ENCODE data around the gene BEST3. TPM values are rescaled to one million over a fixed set of nuclear protein-coding genes. Genes with fewer than 3 reads are reported as not detected.
A peak's percentile ranks its signal among the peaks of the same experiment; 100 is the strongest.

The BEST3 gene
- total and polyA plus RNA-seq, 2 donors (not counting 1 experiment from before 2014, with no cell fraction given), result not detected

- H3K27me3 ChIP-seq (replicated peaks in 1 of 4; ENCODE audit: control extremely low read depth in 1 of 4, control insufficient read depth in 3 of 4, insufficient read depth in 4 of 4, low read length in 3 of 4), result no peaks in the 10 kb centered on the region
- ChIA-PET CTCF (interaction anchor here (0.7 to 4.5 kb wide), 17 partner anchors 8 to 484 kb away, joined by 3 to 56 read pairs (median 5); no protein-coding TSS in a partner anchor), POLR2A (interaction anchor here (0.7 kb wide), 1 partner anchor 16 kb away, joined by 3 read pairs; no protein-coding TSS in a partner anchor)
- 38% methylated on average over 7 of the region's 12 CpGs for WGBS (ENCODE audit: insufficient coverage)
- TF ChIP-seq EZH2 (IDR thresholded peaks at IDR 0.05; ENCODE audit: borderline replicate concordance, insufficient read depth, low read depth, low read length, poor library complexity, severe bottlenecking) (no peak), CTCF (IDR thresholded peaks at IDR 0.05) (peak; percentile 91)
- intact Hi-C loops (cut with micrococcal nuclease), result loop anchor here (1.0 kb wide), 2 partner anchors 282 to 348 kb away; no protein-coding TSS in a partner anchor
- ATAC-seq (ENCODE audit: low read depth) (peak; percentile 67), DNase-seq (peak; percentile 69)
- H2AFZ ChIP-seq (ENCODE audit: insufficient read depth, low read depth, low read length, poor library complexity, severe bottlenecking), result no peak overlapping the region
- no peak overlapping the region for H3K4me3 Mint-ChIP-seq
- no peaks in the 10 kb centered on the region for H3K36me3 ChIP-seq (replicated peaks in 1 of 2; ENCODE audit: control extremely low read depth in 1 of 2, control insufficient read depth in 1 of 2, extremely low read depth in 1 of 2, insufficient read depth in 2 of 2, low read length in 1 of 2)
- H3K79me2 ChIP-seq (ENCODE audit: control insufficient read depth, insufficient read depth, low read length), result no peaks in the 10 kb centered on the region
- no peak overlapping the region for H3K27ac ChIP-seq (ENCODE audit: low read length in 2 of 2)
- H3K4me1 Mint-ChIP-seq, result no peaks in the 10 kb centered on the region
- no peaks in the 10 kb centered on the region for H3K9me3 Mint-ChIP-seq (ENCODE audit: insufficient read depth)
- no peak overlapping the region for H3K9ac ChIP-seq (ENCODE audit: low read length)
- no peaks in the 10 kb centered on the region for H3K9me3 ChIP-seq (ENCODE audit: control extremely low read depth in 1 of 3, control insufficient read depth in 2 of 3, insufficient read depth in 1 of 3, low read length in 2 of 3)
- H3K27me3 Mint-ChIP-seq, result no peaks in the 10 kb centered on the region
- H3K4me2 ChIP-seq (replicated peaks; ENCODE audit: low read depth, low read length, poor library complexity, severe bottlenecking), result no peak overlapping the region
- no peak overlapping the region for H3K27ac Mint-ChIP-seq
- no peaks in the 10 kb centered on the region for H3K4me1 ChIP-seq (ENCODE audit: control insufficient read depth in 2 of 2, insufficient read depth in 2 of 2, low read length in 2 of 2)
- H4K20me1 ChIP-seq (ENCODE audit: control insufficient read depth, insufficient read depth, low read length, poor library complexity, severe bottlenecking), result no peaks in the 10 kb centered on the region
- no peak overlapping the region for H3K4me3 ChIP-seq (ENCODE audit: control extremely low read depth in 1 of 5, extremely low read depth in 1 of 5, insufficient read depth in 1 of 5, low read depth in 2 of 5, low read length in 4 of 5)
These were observed 59.6 kb downstream of the BEST3 start for GRCh38 chr12:69639400-69640016.

GRCh38 chr12:69633061-69633460, 66.0 kb downstream of the BEST3 start:
- DNase-seq, result no peak
- H3K27ac ChIP-seq (ENCODE audit: low read length in 2 of 2), result no peak overlapping the region
- no peak overlapping the region for H3K9ac ChIP-seq (ENCODE audit: low read length)
- no peak overlapping the region for H2AFZ ChIP-seq (ENCODE audit: insufficient read depth, low read depth, low read length, poor library complexity, severe bottlenecking)
- H3K4me2 ChIP-seq (replicated peaks; ENCODE audit: low read depth, low read length, poor library complexity, severe bottlenecking), result no peak overlapping the region
- POLR2A ChIA-PET, result no interaction called here
- Mint-ChIP-seq H3K27ac (no peak overlapping the region), H3K9me3 (ENCODE audit: insufficient read depth) (no peaks in the 10 kb centered on the region), H3K4me1 (no peaks in the 10 kb centered on the region), H3K27me3 (no peaks in the 10 kb centered on the region), H3K4me3 (no peak overlapping the region)
- CTCF ChIA-PET, result no interaction called here
- H4K20me1 ChIP-seq (ENCODE audit: control insufficient read depth, insufficient read depth, low read length, poor library complexity, severe bottlenecking), result no peaks in the 10 kb centered on the region
- H3K36me3 ChIP-seq (replicated peaks in 1 of 2; ENCODE audit: control extremely low read depth in 1 of 2, control insufficient read depth in 1 of 2, extremely low read depth in 1 of 2, insufficient read depth in 2 of 2, low read length in 1 of 2), result no peaks in the 10 kb centered on the region
- no peak for TF ChIP-seq CTCF (IDR thresholded peaks at IDR 0.05)
- no peak for TF ChIP-seq EZH2 (IDR thresholded peaks at IDR 0.05; ENCODE audit: borderline replicate concordance, insufficient read depth, low read depth, low read length, poor library complexity, severe bottlenecking)
- WGBS (ENCODE audit: insufficient coverage), result no CpG with 5 or more reads among the region's 2 CpGs
- intact Hi-C loops (cut with micrococcal nuclease), result no loop called here
- no peak overlapping the region for H3K4me3 ChIP-seq (ENCODE audit: control extremely low read depth in 1 of 5, extremely low read depth in 1 of 5, insufficient read depth in 1 of 5, low read depth in 2 of 5, low read length in 4 of 5)
- no peaks in the 10 kb centered on the region for H3K27me3 ChIP-seq (replicated peaks in 1 of 4; ENCODE audit: control extremely low read depth in 1 of 4, control insufficient read depth in 3 of 4, insufficient read depth in 4 of 4, low read length in 3 of 4)
- no peak for ATAC-seq (ENCODE audit: low read depth)
- no peaks in the 10 kb centered on the region for H3K4me1 ChIP-seq (ENCODE audit: control insufficient read depth in 2 of 2, insufficient read depth in 2 of 2, low read length in 2 of 2)
- no peaks in the 10 kb centered on the region for H3K79me2 ChIP-seq (ENCODE audit: control insufficient read depth, insufficient read depth, low read length)
- no peaks in the 10 kb centered on the region for H3K9me3 ChIP-seq (ENCODE audit: control extremely low read depth in 1 of 3, control insufficient read depth in 2 of 3, insufficient read depth in 1 of 3, low read length in 2 of 3)
